A549 (cell line): Measurements from ENCODE around the gene DIO3. TPM values are rescaled to one million over a fixed set of nuclear protein-coding genes. Genes with fewer than 3 reads are reported as not detected.

Experiments used
- ATAC-seq, 2 experiments: fragments of 200-7000 bp in 1 of 2; fragments of >200 bp in 1 of 2; cut with Nextera tagmentation in 1 of 2; cut with Tn5 transposase in 1 of 2; 3 replicates each; pipeline versions ENCODE4 v1.8.0 to v1.9.1; 2018 to 2020; ENCODE audit warnings: mild to moderate bottlenecking in 1 of 2, moderate library complexity in 1 of 2
- CTCF ChIA-PET: fragments of 300-600 bp; sonication (Branson Sonifier 250); formaldehyde crosslinking; extraction: SDS; loops from one replicate; lab custom pipeline; 2021; ENCODE audit warnings: antibody characterized with exemption, inconsistent platforms; lab: Yijun Ruan, JAX
- POLR2A ChIA-PET: fragments of 350-600 bp; formaldehyde crosslinking; extraction: SDS; loops from one replicate; lab custom pipeline; 2021; ENCODE audit warnings: antibody characterized with exemption, inconsistent platforms; lab: Yijun Ruan, JAX
- DNase-seq, 2 experiments: peaks; one replicate each; pipeline versions ENCODE4 v3.0.0 to v3.0.0-alpha.2; 2011 to 2016; ENCODE audit warnings: low read depth in 1 of 2, low spot score in 1 of 2
- FAIRE-seq: peaks from 2 replicates; lab custom pipeline; 2011; peaks lifted over from hg19 to GRCh38; lab: Jason Lieb, UNC
- H3K27ac ChIP-seq, 2 experiments: fragments of >200 bp; sonication (Bioruptor Twin); formaldehyde crosslinking; 3 replicates each; pipeline ENCODE4 v1.5.1; 2016 to 2017
- H3K4me1 ChIP-seq: fragments of >200 bp; sonication (Bioruptor Twin); formaldehyde crosslinking; 3 replicates; pipeline ENCODE4 v1.6.1; 2016
- H3K4me2 ChIP-seq: fragments of >200 bp; sonication (Bioruptor Twin); formaldehyde crosslinking; 3 replicates; pipeline ENCODE4 v1.6.1; 2016
- H3K4me3 ChIP-seq: fragments of >200 bp; sonication (Bioruptor Twin); formaldehyde crosslinking; 3 replicates; pipeline ENCODE4 v1.5.1; 2016
- H3K9me3 ChIP-seq: fragments of >200 bp; sonication (Bioruptor Twin); formaldehyde crosslinking; 3 replicates; pipeline ENCODE4 v1.6.1; 2016
- CBX8 ChIP-seq: fragments of 200-600 bp; sonication (generic); IDR thresholded peaks from 2 replicates; pipeline ENCODE4 v1.6.1; 2016
- CEBPB ChIP-seq, 2 experiments: fragments of >200 bp in 1 of 2; sonication (Bioruptor Twin) in 1 of 2; formaldehyde crosslinking in 1 of 2; IDR thresholded peaks; 2 replicates each; pipeline ENCODE4 v1.6.1; 2012 to 2016
- EHF ChIP-seq: fragments of 250-450 bp; sonication (Bioruptor Pico); IDR thresholded peaks from 2 replicates; pipeline ENCODE4 v1.5.0; 2020; ENCODE audit warnings: mild to moderate bottlenecking
- GATA3 ChIP-seq: IDR thresholded peaks from 2 replicates; pipeline ENCODE4 v1.6.1; 2012; ENCODE audit warnings: borderline replicate concordance
- HOXA7 ChIP-seq: fragments of 250-450 bp; sonication (Bioruptor Pico); IDR thresholded peaks from 2 replicates; pipeline ENCODE4 v1.5.0; 2020; ENCODE audit warnings: mild to moderate bottlenecking, moderate library complexity
- HOXB5 ChIP-seq: fragments of 250-450 bp; sonication (Bioruptor Pico); IDR thresholded peaks from 2 replicates; pipeline ENCODE4 v1.5.0; 2020; ENCODE audit warnings: mild to moderate bottlenecking, moderate library complexity
- JUN ChIP-seq, 2 experiments: fragments of >200 bp; sonication (Bioruptor Twin); formaldehyde crosslinking; IDR thresholded peaks; 2 replicates in 1 of 2; 3 replicates in 1 of 2; pipeline ENCODE4 v1.6.1; 2016 to 2017
- JUNB ChIP-seq: fragments of >200 bp; sonication (Bioruptor Twin); formaldehyde crosslinking; IDR thresholded peaks from 2 replicates; pipeline ENCODE4 v1.6.1; 2016
- MAFK ChIP-seq: fragments of 450-650 bp; IDR thresholded peaks from 2 replicates; pipeline ENCODE4 v1.6.1; 2014; ENCODE audit not compliant: partially characterized antibody
- MAZ ChIP-seq: fragments of 150-350 bp; IDR thresholded peaks from 2 replicates; pipeline ENCODE4 v1.6.1; 2014; ENCODE audit warnings: antibody characterized with exemption, low read depth, low read length, borderline replicate concordance
- MYC ChIP-seq: IDR thresholded peaks from 2 replicates; pipeline ENCODE4 v1.6.1; 2012; ENCODE audit warnings: mild to moderate bottlenecking, inconsistent platforms, low read length, improper control_type of control experiment, borderline replicate concordance
- NFE2L2 ChIP-seq: fragments of 150-350 bp; conservative IDR thresholded peaks from 2 replicates; pipeline ENCODE4 v1.6.1; 2014; ENCODE audit warnings: low read length
- NR3C1 ChIP-seq: fragments of >200 bp; sonication (Bioruptor Twin); formaldehyde crosslinking; IDR thresholded peaks from 3 replicates; pipeline ENCODE4 v1.6.1; 2017
- POLR2A ChIP-seq: IDR thresholded peaks from 2 replicates; pipeline ENCODE4 v1.6.1; 2012; ENCODE audit warnings: mild to moderate bottlenecking, low read length
- RARB ChIP-seq: fragments of 250-450 bp; sonication (Bioruptor Pico); IDR thresholded peaks from 2 replicates; pipeline ENCODE4 v1.8.0; 2021; ENCODE audit warnings: mild to moderate bottlenecking, moderate library complexity
- RFX5 ChIP-seq: fragments of 450-650 bp; IDR thresholded peaks from 2 replicates; pipeline ENCODE4 v1.7.1; 2014; ENCODE audit warnings: antibody characterized with exemption, mild to moderate bottlenecking, moderate library complexity
- RNF2 ChIP-seq: fragments of 200-600 bp; sonication (generic); IDR thresholded peaks from 2 replicates; pipeline ENCODE4 v1.6.1; 2016; ENCODE audit warnings: low read depth, mild to moderate bottlenecking, antibody characterized with exemption, moderate library complexity, borderline replicate concordance
- SMC3 ChIP-seq: fragments of >200 bp; sonication (Bioruptor Twin); formaldehyde crosslinking; IDR thresholded peaks from 3 replicates; pipeline ENCODE4 v1.6.1; 2018; ENCODE audit warnings: inconsistent platforms
- SREBF2 ChIP-seq: fragments of 450-650 bp; IDR thresholded peaks from 2 replicates; pipeline ENCODE4 v1.6.1; 2014; ENCODE audit warnings: mild to moderate bottlenecking, moderate library complexity
- TP53 ChIP-seq: fragments of 250-450 bp; sonication (Bioruptor Pico); IDR thresholded peaks from 2 replicates; pipeline ENCODE4 v1.5.0; 2021; ENCODE audit warnings: mild to moderate bottlenecking, moderate library complexity
- ZC3H11A ChIP-seq: fragments of 450-650 bp; IDR thresholded peaks from 2 replicates; pipeline ENCODE4 v1.6.1; 2014; ENCODE audit warnings: antibody characterized with exemption, mild to moderate bottlenecking
- ZNF302 ChIP-seq: fragments of 250-450 bp; sonication (Bioruptor Pico); IDR thresholded peaks from 2 replicates; pipeline ENCODE4 v1.9.0; 2021; ENCODE audit warnings: inconsistent platforms, mild to moderate bottlenecking, moderate library complexity
- WGBS: methylation state at CpG from one replicate; pipeline ENCODE4 v1.1.6; 2017; ENCODE audit errors: missing lambda C conversion rate; 5-methylcytosine and 5-hydroxymethylcytosine counted together
- polyA plus RNA-seq, 4 experiments: library from polyadenylated mRNA; depleted of rRNA in 3 of 4; stranded (reverse); fragments of >200 nt; fragmentation: RNase III in 1 of 4; extraction: RNeasy Plus Mini Kit Qiagen cat#74134 plus additional on column Dnase treatment in 1 of 4; gene quantifications; 2 replicates in 3 of 4; 3 replicates in 1 of 4; pipeline ENCODE4 v1.2.3, GENCODE V29; 2011 to 2017
- TF ChIP-seq, protein P1 (sequence below): IDR thresholded peaks from 2 replicates; pipeline ENCODE4 v1.6.1; 2012
- TF ChIP-seq, protein P2 (sequence below): fragments of 200-600 bp; sonication (generic); IDR thresholded peaks from 2 replicates; pipeline ENCODE4 v1.6.1; 2016; ENCODE audit warnings: antibody characterized with exemption, mild to moderate bottlenecking, moderate library complexity
- TF ChIP-seq, protein P3 (sequence below): fragments of >200 bp; sonication (Bioruptor Twin); formaldehyde crosslinking; IDR thresholded peaks from 3 replicates; pipeline ENCODE4 v1.5.1; 2016

Gene DIO3
- polyA plus RNA-seq, 2 of the 4 experiments (the other 2 are of a cell fraction), result 0.04 to 0.09 TPM

DNA sequence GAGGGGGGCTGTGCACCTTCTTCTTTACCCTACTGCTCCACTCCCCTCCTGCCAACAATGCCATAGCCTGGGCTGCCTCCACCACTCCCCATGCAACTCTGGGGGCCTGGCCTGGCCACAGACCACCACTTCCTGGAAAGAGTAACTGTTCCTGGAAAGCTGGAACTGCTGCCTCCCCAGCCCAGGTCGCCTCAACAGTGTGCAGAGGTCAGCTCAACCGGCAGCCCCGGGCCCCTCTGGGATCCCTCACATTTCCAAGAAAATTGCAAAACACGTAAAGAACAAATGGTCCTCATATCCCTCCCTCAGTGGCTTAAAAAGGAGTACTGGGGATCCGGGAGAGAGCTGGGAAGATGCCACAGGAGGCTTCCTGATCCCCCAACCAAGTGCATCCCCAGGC lies 22.4 kb upstream of the DIO3 start:
- peak overlapping the region in 1 of 2 experiments; percentile 46; a peak in 2 of 6 replicates for H3K27ac ChIP-seq
- peaks cover 12% of the 10 kb centered on the region for H3K4me1 ChIP-seq
- no peak overlapping the region for H3K4me3 ChIP-seq
- FAIRE-seq (no peak), DNase-seq (no peak), ATAC-seq (no peak)
- peaks cover 3% of the 10 kb centered on the region; the same call in 1 of the 3 replicates for H3K9me3 ChIP-seq
- ChIA-PET POLR2A (no interaction called here), CTCF (no interaction called here)
- no peak overlapping the region for H3K4me2 ChIP-seq
- WGBS, result 68% methylated on average over 5 of the region's 5 CpGs
- TF ChIP-seq EHF (no peak), TP53 (no peak), RARB (CRISPR knock-in tag) (no peak), MAZ (no peak), MAFK (no peak), POLR2A (no peak), ZC3H11A (no peak), NR3C1 (no peak), NFE2L2 (no peak)
- TF ChIP-seq, protein P1, sequence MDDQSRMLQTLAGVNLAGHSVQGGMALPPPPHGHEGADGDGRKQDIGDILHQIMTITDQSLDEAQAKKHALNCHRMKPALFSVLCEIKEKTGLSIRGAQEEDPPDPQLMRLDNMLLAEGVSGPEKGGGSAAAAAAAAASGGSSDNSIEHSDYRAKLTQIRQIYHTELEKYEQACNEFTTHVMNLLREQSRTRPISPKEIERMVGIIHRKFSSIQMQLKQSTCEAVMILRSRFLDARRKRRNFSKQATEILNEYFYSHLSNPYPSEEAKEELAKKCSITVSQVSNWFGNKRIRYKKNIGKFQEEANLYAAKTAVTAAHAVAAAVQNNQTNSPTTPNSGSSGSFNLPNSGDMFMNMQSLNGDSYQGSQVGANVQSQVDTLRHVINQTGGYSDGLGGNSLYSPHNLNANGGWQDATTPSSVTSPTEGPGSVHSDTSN, result no peak

DNA sequence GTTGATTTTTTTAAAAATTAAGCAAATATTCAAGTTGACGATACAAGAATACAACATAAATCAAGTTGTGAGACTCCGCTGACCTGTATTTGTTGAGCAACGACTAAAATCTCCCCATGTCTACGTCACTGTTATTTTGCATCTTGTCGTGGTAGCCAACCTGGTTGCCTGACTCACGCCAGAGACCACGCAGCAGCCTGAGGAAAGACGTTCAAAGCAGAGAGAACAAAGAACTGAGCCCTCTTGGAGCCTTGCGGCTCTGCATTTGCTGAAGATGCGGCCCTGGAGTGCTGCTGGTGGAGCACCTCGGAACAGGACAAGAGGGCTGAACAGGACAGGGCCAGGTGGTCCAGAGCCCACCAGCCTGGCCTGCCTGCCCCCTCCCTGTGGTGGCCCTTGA lies 21.4 kb upstream of the DIO3 start:
- TF ChIP-seq RNF2 (no peak), CEBPB (IDR thresholded peaks at IDR 0.05) (no peak), POLR2A (no peak), SREBF2 (no peak), GATA3 (no peak), JUNB (no peak), ZC3H11A (no peak), MYC (no peak), HOXB5 (CRISPR knock-in tag) (no peak), RFX5 (no peak), CBX8 (no peak), SMC3 (no peak), ZNF302 (CRISPR knock-in tag) (no peak), HOXA7 (CRISPR knock-in tag) (no peak), RARB (CRISPR knock-in tag) (no peak), JUN (IDR thresholded peaks at IDR 0.05) (no peak), MAZ (no peak)
- TF ChIP-seq, protein P2, sequence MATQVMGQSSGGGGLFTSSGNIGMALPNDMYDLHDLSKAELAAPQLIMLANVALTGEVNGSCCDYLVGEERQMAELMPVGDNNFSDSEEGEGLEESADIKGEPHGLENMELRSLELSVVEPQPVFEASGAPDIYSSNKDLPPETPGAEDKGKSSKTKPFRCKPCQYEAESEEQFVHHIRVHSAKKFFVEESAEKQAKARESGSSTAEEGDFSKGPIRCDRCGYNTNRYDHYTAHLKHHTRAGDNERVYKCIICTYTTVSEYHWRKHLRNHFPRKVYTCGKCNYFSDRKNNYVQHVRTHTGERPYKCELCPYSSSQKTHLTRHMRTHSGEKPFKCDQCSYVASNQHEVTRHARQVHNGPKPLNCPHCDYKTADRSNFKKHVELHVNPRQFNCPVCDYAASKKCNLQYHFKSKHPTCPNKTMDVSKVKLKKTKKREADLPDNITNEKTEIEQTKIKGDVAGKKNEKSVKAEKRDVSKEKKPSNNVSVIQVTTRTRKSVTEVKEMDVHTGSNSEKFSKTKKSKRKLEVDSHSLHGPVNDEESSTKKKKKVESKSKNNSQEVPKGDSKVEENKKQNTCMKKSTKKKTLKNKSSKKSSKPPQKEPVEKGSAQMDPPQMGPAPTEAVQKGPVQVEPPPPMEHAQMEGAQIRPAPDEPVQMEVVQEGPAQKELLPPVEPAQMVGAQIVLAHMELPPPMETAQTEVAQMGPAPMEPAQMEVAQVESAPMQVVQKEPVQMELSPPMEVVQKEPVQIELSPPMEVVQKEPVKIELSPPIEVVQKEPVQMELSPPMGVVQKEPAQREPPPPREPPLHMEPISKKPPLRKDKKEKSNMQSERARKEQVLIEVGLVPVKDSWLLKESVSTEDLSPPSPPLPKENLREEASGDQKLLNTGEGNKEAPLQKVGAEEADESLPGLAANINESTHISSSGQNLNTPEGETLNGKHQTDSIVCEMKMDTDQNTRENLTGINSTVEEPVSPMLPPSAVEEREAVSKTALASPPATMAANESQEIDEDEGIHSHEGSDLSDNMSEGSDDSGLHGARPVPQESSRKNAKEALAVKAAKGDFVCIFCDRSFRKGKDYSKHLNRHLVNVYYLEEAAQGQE, result no peak
- TF ChIP-seq, protein P3, sequence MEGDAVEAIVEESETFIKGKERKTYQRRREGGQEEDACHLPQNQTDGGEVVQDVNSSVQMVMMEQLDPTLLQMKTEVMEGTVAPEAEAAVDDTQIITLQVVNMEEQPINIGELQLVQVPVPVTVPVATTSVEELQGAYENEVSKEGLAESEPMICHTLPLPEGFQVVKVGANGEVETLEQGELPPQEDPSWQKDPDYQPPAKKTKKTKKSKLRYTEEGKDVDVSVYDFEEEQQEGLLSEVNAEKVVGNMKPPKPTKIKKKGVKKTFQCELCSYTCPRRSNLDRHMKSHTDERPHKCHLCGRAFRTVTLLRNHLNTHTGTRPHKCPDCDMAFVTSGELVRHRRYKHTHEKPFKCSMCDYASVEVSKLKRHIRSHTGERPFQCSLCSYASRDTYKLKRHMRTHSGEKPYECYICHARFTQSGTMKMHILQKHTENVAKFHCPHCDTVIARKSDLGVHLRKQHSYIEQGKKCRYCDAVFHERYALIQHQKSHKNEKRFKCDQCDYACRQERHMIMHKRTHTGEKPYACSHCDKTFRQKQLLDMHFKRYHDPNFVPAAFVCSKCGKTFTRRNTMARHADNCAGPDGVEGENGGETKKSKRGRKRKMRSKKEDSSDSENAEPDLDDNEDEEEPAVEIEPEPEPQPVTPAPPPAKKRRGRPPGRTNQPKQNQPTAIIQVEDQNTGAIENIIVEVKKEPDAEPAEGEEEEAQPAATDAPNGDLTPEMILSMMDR, result no peak
- TF ChIP-seq, all 56 proteins: peak for 0
- no peak overlapping the region for H3K27ac ChIP-seq
- peaks cover 10% of the 10 kb centered on the region for H3K4me1 ChIP-seq
- CTCF ChIA-PET, result no interaction called here
- H3K9me3 ChIP-seq, result peaks cover 10% of the 10 kb centered on the region; the same call in 1 of the 3 replicates
- POLR2A ChIA-PET, result no interaction called here
- DNase-seq, result no peak
- 89% methylated on average over 11 of the region's 11 CpGs for WGBS
- no peak for FAIRE-seq
- no peak overlapping the region for H3K4me2 ChIP-seq
- no peak for ATAC-seq
- H3K4me3 ChIP-seq, result no peak overlapping the region
